Heart left ventricle (tissue), 13 donors: ENCODE measurements around the gene UGT1A1.

Experiments
- POLR2A ChIP-seq, 2 donors: fragments of 450-650 bp; IDR thresholded peaks; one replicate each; pipeline ENCODE4 v1.6.1; 2017; ENCODE audit warnings: antibody characterized with exemption in 2 of 2, mild to moderate bottlenecking in 2 of 2, moderate library complexity in 2 of 2
- TF ChIP-seq, protein P1 (sequence below), 12 donors: fragments of 200-600 bp; sonication (generic) in 4 of 12; IDR thresholded peaks; one replicate each; pipeline versions ENCODE4 v1.5.0 to v1.8.0; 2018 to 2022; ENCODE audit warnings: antibody characterized with exemption in 12 of 12, mild to moderate bottlenecking in 5 of 12
- donor health status: ischemic (EF 13 %, LVEDD 7.1; RV severe dilation, severe dysfunction).
- donor health status: DM: no; HTN: yes; CAD: no.
- donor health status: DM: no; HTN: no; CAD: no.
- donor health status: ischemic (EF 25% LVEDD 6.9; RV normal size, moderate dysfunction).
- donor health status: ischemic (EF 25% LVEDD 5.7; RV mildly dilated, moderate dysfunction).
- donor health status: ischemic (EF 35%, LVEDD 5.7; RV mildly dilated, moderate dysfunction).
- donor health status: nonischemic (EF 11% LVEDD 7.7; RV severe dilation, severe dysfunction).
- donor health status: DM: yes; HTN: yes; CAD: no.
- donor health status: PGD.
- donor health status: ischemic (EF 29% LVEDD 5.4; RV normal size, mild dysfunction).
- donor health status: nonischemic (EF 23%, LVEDD 6.1; RV moderate dilation, normal function).

DNA sequence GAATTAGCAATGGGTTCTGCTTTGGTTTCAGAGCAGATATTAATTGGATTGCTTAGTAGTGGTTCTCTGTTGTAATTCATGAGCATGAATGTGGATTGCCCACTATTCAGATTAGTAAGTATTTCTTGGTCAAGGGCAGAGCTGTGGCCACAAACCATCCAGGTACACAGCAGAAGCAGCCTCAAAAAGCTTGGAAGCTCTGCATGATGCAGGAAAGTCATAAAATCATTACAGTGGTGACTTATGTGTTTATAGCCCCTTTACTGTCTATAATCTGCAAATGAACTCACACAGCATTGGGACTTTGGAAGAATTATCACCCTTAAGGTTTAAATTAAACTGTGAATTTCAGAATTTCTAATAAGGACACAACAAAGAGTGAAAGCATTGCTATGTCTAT lies 1.9 kb upstream of the UGT1A1 start:
- TF ChIP-seq POLR2A (IDR thresholded peaks at IDR 0.05) = no peak
- TF ChIP-seq, protein P1, sequence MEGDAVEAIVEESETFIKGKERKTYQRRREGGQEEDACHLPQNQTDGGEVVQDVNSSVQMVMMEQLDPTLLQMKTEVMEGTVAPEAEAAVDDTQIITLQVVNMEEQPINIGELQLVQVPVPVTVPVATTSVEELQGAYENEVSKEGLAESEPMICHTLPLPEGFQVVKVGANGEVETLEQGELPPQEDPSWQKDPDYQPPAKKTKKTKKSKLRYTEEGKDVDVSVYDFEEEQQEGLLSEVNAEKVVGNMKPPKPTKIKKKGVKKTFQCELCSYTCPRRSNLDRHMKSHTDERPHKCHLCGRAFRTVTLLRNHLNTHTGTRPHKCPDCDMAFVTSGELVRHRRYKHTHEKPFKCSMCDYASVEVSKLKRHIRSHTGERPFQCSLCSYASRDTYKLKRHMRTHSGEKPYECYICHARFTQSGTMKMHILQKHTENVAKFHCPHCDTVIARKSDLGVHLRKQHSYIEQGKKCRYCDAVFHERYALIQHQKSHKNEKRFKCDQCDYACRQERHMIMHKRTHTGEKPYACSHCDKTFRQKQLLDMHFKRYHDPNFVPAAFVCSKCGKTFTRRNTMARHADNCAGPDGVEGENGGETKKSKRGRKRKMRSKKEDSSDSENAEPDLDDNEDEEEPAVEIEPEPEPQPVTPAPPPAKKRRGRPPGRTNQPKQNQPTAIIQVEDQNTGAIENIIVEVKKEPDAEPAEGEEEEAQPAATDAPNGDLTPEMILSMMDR (IDR thresholded peaks at IDR 0.05) = no peak
